ENCODE data around the gene SUGP2.

Gene SUGP2

DNA sequence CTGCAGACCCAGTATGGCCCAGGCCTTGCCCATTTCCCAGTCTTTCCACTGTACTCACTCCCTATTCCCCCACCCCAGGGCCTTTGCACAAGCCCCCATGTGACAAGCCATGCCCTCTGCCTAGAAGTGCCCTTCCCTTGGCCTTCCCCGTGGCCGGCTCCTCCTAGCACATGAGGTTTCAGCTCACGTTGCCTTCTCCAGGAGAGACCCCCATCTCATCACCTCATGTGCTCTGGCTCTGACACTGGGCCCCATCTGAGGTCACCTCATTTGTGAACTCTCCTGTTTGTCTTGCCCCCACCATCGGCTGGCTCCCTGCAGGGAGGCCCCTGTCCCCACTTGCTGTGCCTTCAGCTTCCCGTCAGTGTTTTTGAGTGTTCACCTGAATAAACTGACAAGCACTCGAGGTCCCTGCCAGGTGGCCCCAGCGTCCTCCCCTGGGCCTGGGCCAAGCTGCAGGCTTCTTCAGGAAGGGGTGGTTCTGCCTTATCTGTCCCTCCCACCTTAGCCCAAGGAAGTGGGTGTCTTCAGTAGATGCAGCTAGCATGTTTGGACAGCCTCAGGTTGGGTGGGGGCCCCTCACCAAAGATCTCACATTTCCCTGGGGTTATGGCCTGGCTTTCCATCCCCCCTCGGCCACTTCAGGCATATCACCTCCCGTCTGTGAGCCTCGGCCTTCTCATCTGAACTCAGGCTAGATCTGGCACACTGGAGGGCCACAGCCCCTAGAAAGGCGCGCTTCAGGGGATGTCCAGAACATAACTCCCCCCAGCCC lies 26.7 kb upstream of the SUGP2 start:
- in situ Hi-C loops (cut with MboI; ENCODE audit: low sequenced_read_pairs): loop anchor here (10.0 kb wide), 1 partner anchor 85 kb away; no protein-coding TSS in a partner anchor

DNA sequence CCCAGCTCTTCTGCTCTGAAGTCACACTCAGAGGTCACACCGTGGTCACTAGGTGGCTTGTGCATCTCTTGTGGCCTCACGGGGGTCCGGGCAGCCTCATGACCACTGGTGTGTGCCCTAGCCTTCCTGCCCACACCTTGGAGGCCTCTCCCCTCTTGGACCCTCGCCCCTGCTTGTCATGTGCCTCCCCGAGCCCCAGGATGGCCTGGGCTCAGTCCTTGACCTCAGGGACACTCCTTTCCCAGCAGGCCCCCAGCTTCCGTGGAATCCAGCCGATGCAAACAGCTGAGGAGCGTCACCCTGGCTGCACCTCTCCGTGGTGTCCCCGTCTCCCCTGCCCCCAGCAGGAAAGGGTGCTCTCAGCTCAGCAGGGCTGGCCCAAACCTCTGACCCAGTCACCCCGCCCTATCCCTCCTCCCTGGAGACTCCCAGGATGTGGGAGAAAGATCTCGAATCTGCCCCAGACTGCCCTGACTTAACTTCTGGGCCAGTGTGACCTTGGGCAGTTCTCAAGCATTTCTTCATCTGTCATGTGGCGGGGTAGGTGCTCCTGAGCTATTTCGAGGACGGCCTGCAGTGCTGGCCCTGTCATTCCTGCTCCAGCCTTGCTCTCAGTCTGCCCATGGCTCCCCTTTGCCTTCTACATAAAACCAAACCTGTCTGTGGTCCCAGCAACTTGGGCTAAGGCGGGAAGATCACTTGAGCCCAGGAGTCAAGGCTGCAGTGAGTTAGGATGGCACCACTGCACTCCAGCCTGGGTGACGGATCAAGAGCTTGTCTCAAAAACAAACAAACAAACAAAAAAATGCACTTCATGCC lies 25.9 kb upstream of the SUGP2 start:
- in situ Hi-C loops (cut with MboI; ENCODE audit: low sequenced_read_pairs): loop anchor here (10.0 kb wide), 1 partner anchor 86 kb away; no protein-coding TSS in a partner anchor

DNA sequence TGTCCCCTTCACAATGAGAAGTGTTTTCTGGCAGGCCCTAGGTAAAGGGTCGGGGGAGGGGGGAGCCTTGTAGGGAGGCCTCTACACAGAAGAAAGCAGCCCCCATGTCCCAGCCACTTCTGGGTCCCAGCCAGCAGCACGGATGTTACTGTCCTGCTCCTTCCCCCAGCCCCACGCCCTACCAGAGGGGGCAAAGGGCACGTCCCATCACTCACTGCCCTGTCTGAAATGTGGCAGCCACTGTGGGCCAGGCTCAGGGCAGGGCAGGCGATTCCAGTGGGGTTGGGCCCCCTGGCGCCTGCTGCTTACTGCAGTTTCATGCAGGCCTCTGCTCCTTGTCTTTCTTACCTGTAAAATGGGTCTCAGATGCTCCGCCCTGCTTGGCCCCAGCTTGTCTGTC lies 24.4 kb upstream of the SUGP2 start:
- in situ Hi-C loops (cut with MboI; ENCODE audit: low sequenced_read_pairs): loop anchor here (10.0 kb wide), 1 partner anchor 87 kb away; no protein-coding TSS in a partner anchor

DNA sequence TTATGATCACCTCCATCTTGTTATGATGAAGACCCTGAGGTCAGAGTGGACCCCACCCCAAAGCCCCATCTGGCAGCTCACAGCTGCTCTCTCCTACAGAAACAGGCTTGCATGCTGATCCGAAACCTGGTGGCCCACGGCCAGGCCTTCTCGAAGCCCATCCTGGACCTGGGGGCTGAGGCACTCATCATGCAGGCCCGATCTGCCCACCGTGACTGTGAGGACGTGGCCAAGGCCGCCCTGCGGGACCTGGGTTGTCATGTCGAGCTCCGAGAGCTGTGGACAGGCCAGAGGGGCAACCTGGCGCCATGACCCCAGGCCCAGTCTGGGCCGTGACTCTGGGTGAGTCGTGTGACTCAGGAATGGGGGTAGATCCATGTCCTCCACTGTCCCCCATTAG lies 24.0 kb upstream of the SUGP2 start:
- in situ Hi-C loops (cut with MboI; ENCODE audit: low sequenced_read_pairs): loop anchor here (10.0 kb wide), 1 partner anchor 87 kb away; no protein-coding TSS in a partner anchor

DNA sequence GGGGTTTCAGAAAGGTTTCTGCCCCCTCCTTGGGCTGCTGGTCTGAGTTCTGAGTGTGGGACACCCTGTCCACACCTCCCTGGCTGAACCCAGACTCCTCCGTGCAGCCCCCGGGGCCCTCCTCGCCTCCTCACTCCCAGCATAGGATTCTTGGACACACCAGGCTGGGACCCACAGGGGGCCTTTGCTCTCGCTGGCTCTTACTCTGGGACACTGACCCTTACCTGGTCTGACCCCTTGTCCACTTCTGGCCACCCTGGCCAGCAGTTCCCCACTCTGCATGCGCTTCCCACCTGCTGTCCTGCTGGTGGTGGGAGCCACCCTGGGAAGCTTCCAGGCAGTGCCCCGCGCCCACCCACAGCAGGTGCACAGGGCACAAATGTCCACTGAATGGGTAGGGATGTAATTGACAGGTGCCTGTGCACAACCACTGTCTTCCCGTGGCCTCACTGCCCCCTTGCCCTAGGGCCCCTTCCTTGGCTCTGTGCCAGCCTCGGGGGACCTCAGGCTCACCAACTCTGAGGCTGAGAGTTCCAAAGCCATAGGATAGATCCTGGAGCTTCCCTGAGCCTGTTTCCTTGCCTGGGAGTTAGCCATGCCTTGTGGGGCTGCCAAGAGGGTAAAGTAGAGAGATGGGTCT lies 23.4 kb upstream of the SUGP2 start:
- in situ Hi-C loops (cut with MboI; ENCODE audit: low sequenced_read_pairs): loop anchor here (10.0 kb wide), 1 partner anchor 88 kb away; no protein-coding TSS in a partner anchor

DNA sequence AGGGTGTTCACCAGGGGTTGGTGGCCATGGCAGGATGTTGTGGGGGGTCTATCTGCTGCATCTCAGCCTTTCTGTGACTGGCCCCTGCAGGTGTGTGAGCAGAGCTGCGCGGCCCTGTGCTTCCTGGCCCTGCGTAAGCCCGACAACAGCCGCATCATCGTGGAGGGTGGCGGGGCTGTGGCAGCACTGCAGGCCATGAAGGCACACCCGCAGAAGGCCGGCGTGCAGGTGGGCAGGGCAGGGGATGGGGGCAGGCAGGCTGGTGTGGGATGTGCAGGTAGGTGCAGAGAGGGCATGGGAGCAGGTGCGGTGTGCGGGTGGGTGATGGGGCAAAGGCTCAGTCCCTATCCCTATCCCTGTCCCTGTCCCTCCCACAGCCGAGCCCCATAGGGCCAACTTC lies 22.4 kb upstream of the SUGP2 start:
- in situ Hi-C loops (cut with MboI; ENCODE audit: low sequenced_read_pairs): loop anchor here (10.0 kb wide), 1 partner anchor 89 kb away; no protein-coding TSS in a partner anchor

DNA sequence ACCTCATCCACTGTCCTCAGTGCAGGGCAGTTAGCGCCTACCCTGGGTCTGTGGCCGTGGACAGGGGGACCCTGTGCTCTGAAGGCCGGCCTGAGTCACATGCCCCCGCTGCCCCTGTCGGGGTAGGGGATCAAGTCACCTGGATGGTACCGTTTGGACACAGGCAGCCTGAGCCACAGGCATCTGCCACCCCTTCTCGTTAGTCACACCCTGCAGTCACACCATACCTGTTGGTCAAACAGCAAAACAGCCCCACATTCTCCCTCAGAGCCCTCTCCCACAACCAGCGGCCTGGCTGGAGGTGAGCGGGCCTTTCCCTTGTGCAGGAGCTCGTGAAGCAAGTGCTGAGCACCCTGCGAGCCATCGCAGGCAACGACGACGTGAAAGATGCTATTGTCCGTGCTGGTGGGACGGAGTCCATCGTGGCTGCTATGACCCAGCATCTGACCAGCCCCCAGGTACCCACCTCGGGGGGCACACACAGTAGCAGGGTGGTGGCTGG lies 21.7 kb upstream of the SUGP2 start:
- in situ Hi-C loops (cut with MboI; ENCODE audit: low sequenced_read_pairs): loop anchor here (10.0 kb wide), 1 partner anchor 90 kb away; no protein-coding TSS in a partner anchor

DNA sequence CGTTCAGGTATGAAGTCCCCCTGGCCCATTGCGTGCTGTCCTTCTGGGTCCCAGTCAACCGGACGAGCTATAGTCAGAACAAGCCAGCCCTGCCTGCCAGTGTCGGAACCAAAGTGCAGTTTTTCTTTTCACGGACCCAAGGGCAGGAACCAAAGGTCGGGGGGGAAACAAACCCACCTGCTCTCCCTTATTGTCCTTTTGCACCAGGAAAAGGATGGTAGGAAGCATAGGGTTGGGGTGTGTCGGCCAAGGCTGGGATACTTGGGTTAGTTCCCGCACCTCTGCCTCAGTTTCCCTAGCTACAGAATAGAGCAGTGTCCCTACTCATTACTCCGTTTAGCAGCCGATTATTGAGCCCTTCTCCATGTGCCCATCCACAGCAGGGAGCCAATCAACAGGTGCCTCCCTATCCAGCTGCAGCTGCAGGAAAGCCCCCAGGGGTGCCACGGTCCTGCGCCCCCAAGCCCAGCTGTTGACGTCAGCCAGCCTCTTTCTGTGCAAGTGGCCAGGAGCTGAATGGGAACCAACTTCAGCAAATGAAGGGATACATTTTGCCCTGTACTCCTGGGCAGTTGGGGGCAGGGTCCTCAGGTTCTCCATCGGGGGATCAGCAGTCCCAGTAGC lies 21.1 kb upstream of the SUGP2 start:
- in situ Hi-C loops (cut with MboI; ENCODE audit: low sequenced_read_pairs): loop anchor here (10.0 kb wide), 1 partner anchor 90 kb away; no protein-coding TSS in a partner anchor

DNA sequence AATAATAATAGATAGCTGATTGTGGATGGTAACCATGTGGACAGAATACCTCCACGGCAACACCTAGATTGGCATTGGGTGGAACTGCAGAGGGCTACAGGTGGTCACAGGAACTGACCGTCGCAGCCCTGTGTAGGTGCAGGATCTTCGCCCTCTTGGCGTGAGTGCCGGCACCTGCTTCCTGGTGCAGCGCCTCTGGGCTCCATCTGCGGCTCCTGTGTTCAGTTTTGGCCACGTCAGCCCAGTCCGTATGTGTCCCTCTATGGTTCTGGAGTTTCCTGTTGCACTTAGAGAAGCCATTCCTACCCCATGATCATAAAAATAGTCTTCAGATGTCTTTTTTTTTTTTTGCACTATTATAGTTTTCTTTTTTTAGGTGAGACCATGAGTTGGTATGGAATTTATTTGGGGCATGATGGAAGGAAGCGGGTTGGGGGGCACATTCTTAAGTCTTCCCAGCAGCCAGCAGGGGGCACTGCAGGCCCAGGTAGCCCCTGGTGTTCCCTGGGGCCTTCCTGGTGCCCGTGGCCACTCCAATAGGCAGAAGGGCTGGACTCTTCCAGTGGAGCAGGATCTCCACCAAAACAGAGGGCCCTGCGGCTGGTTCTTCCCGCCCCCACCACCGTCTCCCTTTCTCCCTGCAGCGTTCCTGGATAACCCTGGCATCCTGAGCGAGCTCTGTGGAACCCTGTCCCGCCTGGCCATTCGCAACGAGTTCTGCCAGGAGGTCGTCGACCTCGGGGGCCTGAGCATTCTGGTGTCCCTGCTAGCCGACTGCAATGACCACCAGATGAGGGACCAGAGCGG lies 20.4 kb upstream of the SUGP2 start:
- in situ Hi-C loops (cut with MboI; ENCODE audit: low sequenced_read_pairs): loop anchor here (10.0 kb wide), 1 partner anchor 91 kb away; no protein-coding TSS in a partner anchor

DNA sequence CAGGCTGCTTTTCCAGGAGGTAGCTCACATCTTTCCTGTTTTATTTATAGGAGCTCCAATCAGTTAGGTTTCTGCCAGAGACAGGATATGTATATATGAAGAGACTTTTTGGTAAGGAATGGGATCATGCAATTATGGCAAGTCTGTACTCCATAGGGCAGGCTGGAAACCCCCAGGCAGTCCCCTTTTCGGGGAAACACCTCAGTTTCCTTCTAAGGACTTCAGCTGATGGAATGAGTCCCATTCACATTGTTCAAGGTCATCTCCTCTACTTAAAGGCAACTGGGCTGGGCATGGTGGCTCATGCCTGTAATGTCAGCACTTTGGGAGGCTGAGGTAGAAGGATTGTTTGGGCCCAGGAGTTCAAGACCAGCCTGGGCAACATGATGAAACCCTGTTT lies 19.6 kb upstream of the SUGP2 start:
- in situ Hi-C loops (cut with MboI; ENCODE audit: low sequenced_read_pairs): loop anchor here (10.0 kb wide), 1 partner anchor 92 kb away; no protein-coding TSS in a partner anchor

DNA sequence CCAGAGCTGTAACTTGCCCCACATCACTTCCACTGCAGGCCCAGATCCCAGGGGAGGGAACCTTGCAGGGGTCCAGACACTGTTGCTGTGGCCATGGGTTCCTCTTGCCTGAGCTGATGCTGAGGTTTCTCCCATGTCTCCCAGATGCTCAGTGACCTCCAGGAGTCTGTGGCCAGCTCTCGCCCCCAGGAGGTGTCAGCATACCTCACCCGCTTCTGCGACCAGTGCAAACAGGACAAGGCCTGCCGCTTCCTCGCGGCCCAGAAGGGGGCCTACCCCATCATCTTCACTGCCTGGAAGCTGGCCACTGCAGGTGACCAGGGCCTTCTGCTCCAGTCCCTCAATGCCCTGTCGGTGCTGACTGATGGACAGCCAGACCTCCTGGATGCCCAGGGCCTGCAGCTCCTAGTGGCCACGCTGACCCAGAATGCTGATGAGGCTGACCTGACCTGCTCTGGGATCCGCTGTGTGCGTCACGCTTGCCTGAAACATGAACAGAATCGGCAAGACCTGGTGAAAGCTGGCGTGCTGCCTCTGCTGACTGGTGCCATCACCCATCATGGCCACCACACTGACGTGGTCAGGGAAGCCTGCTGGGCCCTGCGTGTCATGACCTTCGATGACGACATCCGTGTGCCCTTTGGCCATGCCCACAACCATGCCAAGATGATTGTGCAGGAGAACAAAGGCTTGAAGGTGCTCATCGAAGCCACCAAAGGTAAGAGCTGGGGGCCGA lies 18.3 kb upstream of the SUGP2 start:
- in situ Hi-C loops (cut with MboI; ENCODE audit: low sequenced_read_pairs): loop anchor here (10.0 kb wide), 1 partner anchor 93 kb away; no protein-coding TSS in a partner anchor

DNA sequence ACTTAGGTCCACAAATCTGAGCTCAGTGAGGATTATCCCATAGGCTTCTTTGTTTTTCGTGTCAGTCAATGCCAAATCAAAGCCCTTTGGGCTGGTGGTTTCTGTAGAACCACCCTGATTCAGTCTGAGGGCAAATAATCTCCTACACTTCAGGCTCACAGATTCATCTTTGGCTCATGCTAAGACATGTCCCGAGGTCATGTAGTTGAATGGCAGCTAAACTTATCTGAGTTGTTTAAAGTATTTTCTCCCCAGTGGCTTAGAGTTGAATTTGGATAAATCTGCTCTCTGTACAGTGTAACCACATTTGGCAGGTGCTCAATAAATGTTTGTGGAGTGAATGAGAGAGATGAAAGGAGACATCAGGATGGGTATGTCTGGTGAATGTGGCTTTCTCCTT lies 17.4 kb upstream of the SUGP2 start:
- in situ Hi-C loops (cut with MboI; ENCODE audit: low sequenced_read_pairs): loop anchor here (10.0 kb wide), 1 partner anchor 94 kb away; no protein-coding TSS in a partner anchor

DNA sequence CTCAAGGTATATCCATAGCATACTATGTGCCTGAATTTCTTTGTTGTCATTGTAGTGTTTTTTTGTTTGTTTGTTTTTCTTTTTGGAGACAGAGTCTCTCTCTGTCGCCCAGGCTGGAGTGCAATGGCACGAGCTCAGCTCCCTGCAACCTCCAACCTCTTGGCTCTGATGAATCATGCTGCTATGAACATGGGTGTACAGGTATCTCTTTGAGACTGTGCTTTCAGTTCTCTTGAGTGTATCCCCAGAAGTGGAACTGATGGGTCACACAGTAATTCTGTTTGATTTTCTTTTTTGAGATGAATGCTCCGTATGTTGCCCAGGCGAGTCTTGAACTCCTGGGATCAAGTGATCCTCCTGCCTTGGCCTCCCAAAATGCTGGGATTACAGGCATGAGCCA lies 16.8 kb upstream of the SUGP2 start:
- in situ Hi-C loops (cut with MboI; ENCODE audit: low sequenced_read_pairs): loop anchor here (10.0 kb wide), 1 partner anchor 95 kb away; no protein-coding TSS in a partner anchor

DNA sequence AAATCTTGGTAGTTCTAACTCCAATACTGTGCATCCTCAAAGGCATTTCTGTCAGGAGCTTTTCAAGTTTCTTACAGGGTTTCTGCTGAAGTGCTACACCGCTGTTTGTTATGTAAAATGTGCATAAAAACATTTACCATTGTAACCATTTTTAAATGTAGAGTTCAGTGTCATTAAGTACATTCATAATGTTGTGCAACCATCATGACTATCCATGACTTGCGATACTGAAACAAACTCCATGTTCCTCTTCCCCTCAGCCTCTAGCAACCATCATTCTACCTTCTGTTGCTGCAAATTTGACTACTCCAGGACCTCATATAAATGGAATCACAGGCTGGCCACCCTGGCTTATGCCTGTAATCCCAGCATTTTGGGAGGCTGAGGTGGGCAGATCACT lies 16.1 kb upstream of the SUGP2 start:
- in situ Hi-C loops (cut with MboI; ENCODE audit: low sequenced_read_pairs): no loop called here

DNA sequence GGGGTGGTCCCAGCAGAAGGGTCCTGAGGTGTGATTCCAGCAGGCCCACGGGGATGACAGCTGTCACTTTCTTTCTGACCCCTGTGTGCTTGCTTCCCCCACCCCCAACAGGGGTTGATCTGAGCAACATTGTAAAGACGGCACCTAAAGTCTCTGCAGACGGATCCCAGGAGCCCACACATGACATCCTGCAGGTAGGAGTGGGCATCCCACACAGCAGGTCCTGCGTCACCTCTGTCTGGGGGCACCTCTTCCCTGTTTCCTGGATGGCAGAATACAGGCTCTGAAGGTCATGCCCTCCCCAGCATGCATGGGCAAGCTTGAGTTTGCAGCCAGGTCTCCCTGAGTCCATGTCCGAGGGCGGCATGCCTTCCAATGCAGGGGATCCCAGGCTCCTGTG lies 10.6 kb upstream of the SUGP2 start:
- in situ Hi-C loops (cut with MboI; ENCODE audit: low sequenced_read_pairs): no loop called here

DNA sequence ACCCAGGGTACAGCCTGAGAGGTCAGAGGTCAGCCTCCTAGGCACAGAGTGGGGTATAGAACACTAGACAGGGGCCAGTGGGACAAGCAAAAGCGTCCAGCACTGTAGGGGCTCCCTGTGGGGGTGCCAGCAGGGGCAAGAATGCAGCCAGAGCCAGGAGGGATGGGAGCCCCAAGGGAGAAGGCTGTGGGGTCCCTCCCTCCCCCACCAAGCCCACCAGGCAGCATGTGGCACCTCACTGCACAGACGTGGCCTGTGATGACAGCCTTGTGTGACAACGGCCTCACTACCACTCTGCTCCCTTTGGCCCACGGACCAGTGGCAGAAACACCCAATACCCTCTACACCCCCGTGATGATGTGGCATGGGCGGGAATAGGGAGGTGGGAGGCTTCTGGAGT lies 10.2 kb upstream of the SUGP2 start:
- in situ Hi-C loops (cut with MboI; ENCODE audit: low sequenced_read_pairs): no loop called here

DNA sequence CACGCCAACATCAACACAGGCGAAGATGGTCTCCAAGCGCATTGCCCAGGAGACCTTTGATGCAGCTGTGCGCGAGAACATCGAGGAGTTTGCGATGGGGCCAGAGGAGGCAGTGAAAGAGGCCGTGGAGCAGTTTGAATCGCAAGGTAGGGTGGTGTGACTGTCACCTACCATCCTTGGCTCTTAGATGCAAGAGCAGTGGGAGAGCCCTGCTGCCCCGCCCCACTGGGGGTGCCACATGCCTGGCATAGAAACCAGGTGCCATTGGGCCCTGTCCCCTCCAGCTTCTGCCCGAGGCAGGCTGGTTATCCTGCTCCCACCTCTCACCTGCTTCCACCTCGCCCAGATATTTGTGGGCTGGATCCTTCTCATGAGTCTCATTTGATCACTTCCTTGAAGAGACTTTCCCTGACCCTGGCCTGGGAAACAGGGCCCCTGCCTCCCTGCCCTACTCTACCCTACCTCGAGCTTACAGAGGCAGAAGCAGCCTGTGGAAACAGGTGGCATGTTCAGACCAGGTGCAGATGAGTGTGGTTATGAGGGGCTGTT lies 9.5 kb upstream of the SUGP2 start:
- in situ Hi-C loops (cut with MboI; ENCODE audit: low sequenced_read_pairs): no loop called here

DNA sequence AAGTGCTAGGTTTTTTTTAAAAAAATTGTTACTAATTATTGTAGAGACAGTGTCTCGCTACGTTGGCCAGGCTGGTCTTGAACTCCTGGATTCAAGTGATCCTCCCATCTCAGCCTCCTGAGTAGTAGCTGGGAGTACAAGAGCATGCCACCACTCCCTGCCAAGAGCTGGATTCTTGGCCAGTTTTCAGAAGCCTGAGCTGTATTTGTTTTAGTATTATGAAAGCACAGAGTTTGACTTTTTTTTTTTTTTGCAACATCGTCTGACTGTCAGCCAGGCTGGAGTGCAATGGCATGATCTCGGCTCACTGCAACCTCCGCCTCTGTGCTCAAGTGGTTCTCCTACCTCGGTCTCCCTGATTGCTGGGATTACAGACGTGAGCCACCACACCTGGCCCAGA lies 7.1 kb upstream of the SUGP2 start:
- in situ Hi-C loops (cut with MboI; ENCODE audit: low sequenced_read_pairs): no loop called here
